ENCODE measurements around the gene MMP24.

Gene MMP24

DNA sequence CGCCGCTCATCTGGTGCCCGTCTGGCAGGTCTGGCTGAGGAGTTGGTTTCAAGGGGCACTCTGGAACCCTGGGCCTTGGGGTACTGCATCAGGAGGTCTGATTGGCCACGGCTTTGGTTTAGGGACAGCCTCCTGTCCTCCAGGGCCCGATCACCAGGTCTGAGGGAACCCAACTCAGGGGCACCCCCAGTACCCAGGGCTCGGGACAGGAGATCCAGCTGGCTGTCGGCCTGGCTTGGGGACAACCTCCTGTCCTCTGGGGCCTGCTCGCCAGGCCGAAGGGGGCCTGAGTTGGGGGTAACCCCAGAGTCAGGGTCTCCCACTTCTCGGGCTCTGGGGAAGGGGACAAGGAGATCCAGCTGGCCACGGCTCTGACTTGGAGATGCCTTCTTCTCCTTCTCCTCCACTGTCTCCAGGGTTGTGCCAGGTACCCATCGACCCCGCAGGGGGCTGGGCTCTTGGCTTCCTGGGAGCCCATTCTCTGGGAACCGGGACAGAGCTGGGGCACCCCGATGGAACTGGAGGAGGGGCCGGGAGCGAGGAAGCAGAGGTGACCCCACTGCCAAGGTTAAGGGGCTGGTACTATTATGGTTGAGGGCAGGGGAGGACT is 60.5 kb downstream of the MMP24 start:
- TF ChIP-seq, protein P1, sequence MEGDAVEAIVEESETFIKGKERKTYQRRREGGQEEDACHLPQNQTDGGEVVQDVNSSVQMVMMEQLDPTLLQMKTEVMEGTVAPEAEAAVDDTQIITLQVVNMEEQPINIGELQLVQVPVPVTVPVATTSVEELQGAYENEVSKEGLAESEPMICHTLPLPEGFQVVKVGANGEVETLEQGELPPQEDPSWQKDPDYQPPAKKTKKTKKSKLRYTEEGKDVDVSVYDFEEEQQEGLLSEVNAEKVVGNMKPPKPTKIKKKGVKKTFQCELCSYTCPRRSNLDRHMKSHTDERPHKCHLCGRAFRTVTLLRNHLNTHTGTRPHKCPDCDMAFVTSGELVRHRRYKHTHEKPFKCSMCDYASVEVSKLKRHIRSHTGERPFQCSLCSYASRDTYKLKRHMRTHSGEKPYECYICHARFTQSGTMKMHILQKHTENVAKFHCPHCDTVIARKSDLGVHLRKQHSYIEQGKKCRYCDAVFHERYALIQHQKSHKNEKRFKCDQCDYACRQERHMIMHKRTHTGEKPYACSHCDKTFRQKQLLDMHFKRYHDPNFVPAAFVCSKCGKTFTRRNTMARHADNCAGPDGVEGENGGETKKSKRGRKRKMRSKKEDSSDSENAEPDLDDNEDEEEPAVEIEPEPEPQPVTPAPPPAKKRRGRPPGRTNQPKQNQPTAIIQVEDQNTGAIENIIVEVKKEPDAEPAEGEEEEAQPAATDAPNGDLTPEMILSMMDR (IDR thresholded peaks at IDR 0.05; ENCODE audit: control extremely low read depth, extremely low read depth, low read depth, missing control alignments): no peak
- CTCF ChIA-PET: interaction anchor here (1.3 to 1.6 kb wide), 3 partner anchors 12 to 20 kb away, joined by 3 to 5 read pairs (median 4); no protein-coding TSS in a partner anchor
- DNase-seq (ENCODE audit: extremely low spot score): no peak
- POLR2A ChIA-PET: interaction anchor here (0.7 kb wide), 1 partner anchor 392 kb away, joined by 4 read pairs; no protein-coding TSS in a partner anchor

DNA sequence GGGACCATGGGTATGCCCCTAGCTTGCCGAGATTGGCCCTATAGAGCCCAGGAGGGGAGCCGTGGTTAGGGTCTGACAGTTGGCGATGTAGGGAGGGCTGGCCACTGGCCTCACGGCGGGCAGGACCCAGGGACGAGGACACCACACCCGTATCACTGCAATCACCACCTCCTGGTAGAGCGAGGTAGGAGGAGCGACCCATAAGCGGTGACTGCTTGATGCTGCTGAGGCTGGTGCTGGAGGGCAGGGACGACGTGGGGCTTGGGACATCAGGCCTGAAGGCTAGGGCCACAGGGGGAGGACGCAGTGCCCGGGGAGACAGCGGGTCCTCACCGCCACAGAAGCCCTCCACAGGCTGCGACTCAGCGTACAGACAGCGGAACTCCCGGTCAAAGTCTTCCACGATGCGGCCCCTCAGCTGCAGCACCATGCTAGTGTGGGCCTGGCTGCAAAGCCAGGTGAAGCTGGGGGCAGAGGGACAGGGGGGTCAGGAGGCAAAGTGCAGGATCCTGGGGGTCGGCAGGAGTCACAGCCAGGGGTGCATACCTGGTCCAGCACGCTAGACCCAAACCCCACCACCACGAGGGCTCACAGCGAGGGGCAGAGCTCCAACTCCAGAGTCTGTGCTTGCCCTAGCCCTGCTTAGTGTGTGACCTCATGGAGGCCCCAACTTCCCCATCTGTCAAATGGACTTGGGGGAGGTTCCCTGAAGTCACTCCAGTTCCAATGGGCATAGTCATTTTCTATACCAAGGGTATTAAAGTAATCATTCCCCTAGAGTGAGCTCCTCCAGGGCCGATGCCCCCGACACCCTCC is 61.2 kb downstream of the MMP24 start:
- no peak for DNase-seq (ENCODE audit: extremely low spot score)
- TF ChIP-seq, protein P1 (IDR thresholded peaks at IDR 0.05; ENCODE audit: control extremely low read depth, extremely low read depth, low read depth, missing control alignments): no peak
- CTCF ChIA-PET: interaction anchor here (0.6 to 3.0 kb wide), 6 partner anchors 13 to 41 kb away, joined by 3 to 28 read pairs (median 4); no protein-coding TSS in a partner anchor
- POLR2A ChIA-PET: no interaction called here

DNA sequence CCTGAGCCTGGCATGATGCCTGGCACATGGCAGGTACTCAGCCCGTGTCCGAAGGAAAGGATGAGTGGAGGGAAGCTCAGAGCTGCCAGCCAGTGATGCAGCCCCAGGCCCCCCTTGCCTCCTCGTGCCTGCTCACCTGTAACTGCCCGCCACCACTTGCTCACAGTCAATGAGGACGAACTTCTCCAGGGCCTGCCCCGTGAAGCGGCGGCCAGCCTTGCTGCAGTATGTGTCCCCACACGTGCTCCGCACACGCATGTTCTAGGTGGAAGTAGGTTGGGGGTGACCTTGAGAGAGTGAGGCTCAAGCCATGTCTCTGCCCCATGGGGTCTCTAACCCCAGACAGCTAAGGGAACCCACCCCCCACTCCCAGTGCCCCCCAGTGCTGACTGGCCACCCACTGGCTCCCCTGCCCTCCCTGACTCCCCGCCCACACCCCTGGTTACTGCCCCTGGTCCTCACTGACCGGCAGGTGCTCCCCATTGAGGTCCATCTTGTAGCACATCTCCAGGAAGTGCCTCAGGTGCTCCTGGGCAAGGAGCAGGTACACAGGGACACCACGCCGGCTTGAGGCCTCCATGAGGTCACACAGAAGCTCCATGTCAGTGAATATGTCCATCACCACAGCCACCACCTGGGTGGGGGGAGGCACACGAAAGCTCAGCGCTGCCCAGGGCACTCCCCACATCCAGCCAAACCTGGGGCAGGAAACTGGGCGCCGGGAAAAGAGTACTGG is 62.0 kb downstream of the MMP24 start:
- TF ChIP-seq, protein P1 (IDR thresholded peaks at IDR 0.05; ENCODE audit: control extremely low read depth, extremely low read depth, low read depth, missing control alignments): no peak
- CTCF ChIA-PET: interaction anchor here (0.6 to 3.0 kb wide), 4 partner anchors 15 to 41 kb away, joined by 3 to 28 read pairs (median 4); no protein-coding TSS in a partner anchor
- DNase-seq (ENCODE audit: extremely low spot score): no peak
- POLR2A ChIA-PET: no interaction called here

DNA sequence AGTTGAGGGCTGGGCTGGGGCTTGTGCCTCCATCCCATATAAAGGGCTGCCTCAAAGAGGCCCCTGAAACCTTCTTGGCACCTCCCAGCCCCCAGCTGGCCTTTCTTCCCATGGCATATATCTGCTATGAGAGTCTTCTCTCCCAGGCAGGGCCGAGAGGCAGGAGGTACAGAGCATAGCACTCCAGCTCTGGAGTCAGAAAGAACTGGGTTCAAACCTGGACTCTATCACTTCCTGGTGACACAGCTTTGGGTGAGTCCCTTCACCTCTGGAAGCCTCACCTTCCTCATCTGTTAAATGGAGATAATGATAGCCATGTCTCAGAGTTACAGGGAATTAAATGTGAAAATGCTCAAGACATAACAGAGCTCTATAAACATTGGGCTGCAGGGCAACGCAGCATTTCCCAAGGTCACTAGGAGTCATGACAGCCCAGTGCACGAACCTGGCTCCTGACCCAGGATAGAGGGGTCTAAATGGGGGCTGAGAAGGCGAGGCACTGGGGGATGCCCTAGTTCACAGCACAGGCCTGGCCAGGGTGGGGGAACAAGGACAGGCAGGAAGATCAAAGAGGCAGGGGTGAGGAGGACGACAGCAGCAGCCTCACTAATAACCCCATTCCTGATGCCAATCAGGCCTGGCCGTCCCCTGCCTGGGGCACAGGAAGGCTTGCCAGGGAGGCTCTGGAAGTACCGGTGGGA is 63.8 kb downstream of the MMP24 start:
- DNase-seq (ENCODE audit: extremely low spot score): no peak
- CTCF ChIA-PET: interaction anchor here (1.6 to 3.0 kb wide), 2 partner anchors 13 kb away, joined by 8 to 28 read pairs; no protein-coding TSS in a partner anchor
- POLR2A ChIA-PET: interaction anchor here (1.0 kb wide), 1 partner anchor 76 kb away, joined by 4 read pairs; no protein-coding TSS in a partner anchor
- TF ChIP-seq, protein P1 (IDR thresholded peaks at IDR 0.05; ENCODE audit: control extremely low read depth, extremely low read depth, low read depth, missing control alignments): no peak

DNA sequence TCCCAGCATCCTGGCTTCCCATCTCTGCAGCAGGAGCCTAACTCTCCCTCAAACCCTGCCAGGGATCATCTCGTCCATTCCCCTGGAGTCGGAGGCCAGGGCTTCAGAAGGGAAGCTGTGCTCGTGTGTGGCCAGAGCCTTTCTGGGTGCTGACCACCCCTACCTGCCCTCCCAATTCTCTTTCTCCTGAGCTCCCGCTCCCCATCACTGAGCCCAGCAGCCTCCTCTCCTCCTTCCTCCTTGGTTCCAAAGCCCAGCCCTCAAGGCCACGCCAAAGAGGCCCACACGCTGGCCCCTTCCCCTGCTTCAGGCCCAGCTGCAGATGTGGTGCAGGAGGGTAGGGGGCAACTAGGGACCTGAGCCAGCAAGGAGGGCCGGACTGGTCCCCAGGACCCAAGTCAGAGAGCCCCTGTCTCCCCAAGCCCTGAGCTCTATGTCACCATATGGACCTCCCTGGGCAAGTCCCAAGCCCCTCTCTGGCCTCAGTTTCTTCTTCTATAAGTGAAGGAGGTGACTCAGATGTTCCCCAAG is 64.5 kb downstream of the MMP24 start:
- ChIA-PET POLR2A (interaction anchor here (1.0 kb wide), 1 partner anchor 76 kb away, joined by 4 read pairs; no protein-coding TSS in a partner anchor), CTCF (interaction anchor here (1.6 kb wide), 1 partner anchor 13 kb away, joined by 8 read pairs; no protein-coding TSS in a partner anchor)
- no peak for DNase-seq (ENCODE audit: extremely low spot score)
- TF ChIP-seq, protein P1 (IDR thresholded peaks at IDR 0.05; ENCODE audit: control extremely low read depth, extremely low read depth, low read depth, missing control alignments): no peak

Data from GM10248 (cell line).